HPDE6-E6E7 (cell line): ENCODE results near the gene MRPL39.
"Not testable (repeated sequence)": the region's sequence is repeated elsewhere in the genome, so short reads cannot be mapped to it uniquely, and the experiment has no call there.

Experiments
- DNase-seq: peaks from one replicate; pipeline ENCODE4 v3.0.0; 2011; ENCODE audit warnings: missing footprints; ENCODE audit errors: extremely low spot score

The MRPL39 gene

GRCh38 chr21:25607151-25608043 is at the start of gene MRPL39:
Gene MRPL39, minus strand, starts transcription at chr21:25607481. Its CDS starts 6 bp downstream, at chr21:25607475.
- peak; percentile 90 for DNase-seq

GRCh38 chr21:25656412-25656811 is 49.1 kb upstream of the MRPL39 start:
- DNase-seq, result no peak

GRCh38 chr21:25649146-25649545 is 41.9 kb upstream of the MRPL39 start:
- no peak for DNase-seq

GRCh38 chr21:25647647-25648046 is 40.4 kb upstream of the MRPL39 start:
- DNase-seq, result no peak

- no peak for DNase-seq
Measured at GRCh38 chr21:25646474-25646873, 39.2 kb upstream of the MRPL39 start.

GRCh38 chr21:25643486-25643885 is 36.2 kb upstream of the MRPL39 start:
- no peak for DNase-seq

- no peak for DNase-seq
Measured at GRCh38 chr21:25640943-25641292, 33.6 kb upstream of the MRPL39 start.

- no peak for DNase-seq
Measured at GRCh38 chr21:25640202-25640942, 33.1 kb upstream of the MRPL39 start.

GRCh38 chr21:25639551-25640201 is 32.4 kb upstream of the MRPL39 start:
- DNase-seq, result no peak

GRCh38 chr21:25638660-25639550 is 31.6 kb upstream of the MRPL39 start, which contains the start of gene JAM2:
Gene JAM2, plus strand, starts transcription at chr21:25639258. Its CDS starts 564 bp downstream, at chr21:25639822.
- no peak for DNase-seq

- DNase-seq, result no peak
Measured at GRCh38 chr21:25637851-25638659, 30.8 kb upstream of the MRPL39 start.

- no peak for DNase-seq
Measured at GRCh38 chr21:25636727-25637126, 29.4 kb upstream of the MRPL39 start.

- DNase-seq, result no peak
Measured at GRCh38 chr21:25635310-25635709, 28.0 kb upstream of the MRPL39 start.

GRCh38 chr21:25632296-25632695 is 25.0 kb upstream of the MRPL39 start:
- no peak for DNase-seq

- DNase-seq, result no peak
Measured at GRCh38 chr21:25626757-25627156, 19.5 kb upstream of the MRPL39 start.

GRCh38 chr21:25625776-25626555 is 18.7 kb upstream of the MRPL39 start:
- DNase-seq, result not testable (repeated sequence)

GRCh38 chr21:25625036-25625435 is 17.8 kb upstream of the MRPL39 start:
- DNase-seq, result no peak

- no peak for DNase-seq
Measured at GRCh38 chr21:25624511-25624910, 17.2 kb upstream of the MRPL39 start.

- DNase-seq, result no peak
Measured at GRCh38 chr21:25619198-25619597, 11.9 kb upstream of the MRPL39 start.

GRCh38 chr21:25615880-25616279 is 8.6 kb upstream of the MRPL39 start:
- DNase-seq, result no peak
